ENCODE data around the gene ARID1B.
"Not testable (repeated sequence)": the region's sequence is repeated elsewhere in the genome, so short reads cannot be mapped to it uniquely, and the experiment has no call there.

The ARID1B gene

DNA sequence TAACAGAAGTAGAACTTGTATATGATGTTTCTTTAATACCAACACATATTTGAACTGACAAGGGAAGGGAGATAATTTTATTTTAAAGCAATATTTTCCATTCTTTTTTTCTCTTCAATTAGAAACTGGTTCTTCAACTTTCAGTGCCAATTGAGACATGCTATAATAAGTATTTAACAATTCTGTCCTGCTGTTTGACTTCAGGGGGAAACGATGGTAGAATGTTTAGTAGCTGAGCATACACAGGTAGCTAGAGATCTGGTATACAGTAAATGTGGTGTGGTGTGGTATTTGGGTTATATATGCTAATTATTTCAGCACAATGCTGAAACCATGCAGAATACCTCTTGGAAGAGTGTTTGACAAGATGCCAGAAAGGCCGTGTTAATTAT is 156.9 kb downstream of the ARID1B start:
- no peak overlapping the region for H3K4me3 ChIP-seq (ENCODE audit: low read depth in 1 of 5, low read length in 5 of 5)

DNA sequence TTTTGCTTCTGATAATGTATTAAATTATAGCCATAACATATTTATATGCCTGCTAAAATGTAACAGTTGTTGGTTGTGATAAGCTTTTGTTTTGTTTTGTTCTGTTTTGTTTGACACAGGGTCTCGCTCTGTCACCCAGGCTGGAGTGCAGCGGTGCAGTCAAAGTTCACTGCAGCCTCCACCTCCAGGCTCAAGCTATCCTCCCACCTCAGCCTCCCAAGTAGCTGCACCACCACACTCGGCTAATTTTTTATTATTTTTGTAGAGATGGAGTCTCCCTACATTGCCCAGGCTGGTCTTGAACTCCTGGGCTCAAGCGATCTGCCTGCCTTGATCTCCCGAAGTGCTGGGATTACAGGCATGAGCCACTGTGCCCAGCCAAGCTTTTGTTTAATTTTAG is 157.8 kb downstream of the ARID1B start:
- H3K9me3 ChIP-seq (ENCODE audit: control insufficient read depth in 5 of 5, low read length in 5 of 5) = no peaks in the 10 kb centered on the region
- no peak overlapping the region for H3K27ac ChIP-seq (ENCODE audit: low read depth, low read length)
- H3K36me3 ChIP-seq (ENCODE audit: control insufficient read depth in 5 of 5, insufficient read depth in 5 of 5, low read length in 5 of 5) = peaks cover 0 to 4% (median 2%) of the 10 kb centered on the region in 5 donors
- no peak overlapping the region for H3K4me3 ChIP-seq (ENCODE audit: low read depth in 1 of 5, low read length in 5 of 5)
- peaks cover 0 to 12% (median 0%) of the 10 kb centered on the region in 5 donors for H3K4me1 ChIP-seq (ENCODE audit: control insufficient read depth in 5 of 5, insufficient read depth in 5 of 5, low read length in 5 of 5)
- no peaks in the 10 kb centered on the region for H3K27me3 ChIP-seq (ENCODE audit: control insufficient read depth in 5 of 5, insufficient read depth in 4 of 5, low read length in 5 of 5)
- no peak overlapping the region for H3K9ac ChIP-seq (ENCODE audit: low read length in 5 of 5)

More for the DNA sequence above, 156.9 kb downstream of the ARID1B start:
- no peak overlapping the region for H3K9ac ChIP-seq (ENCODE audit: low read length in 5 of 5)
- no peaks in the 10 kb centered on the region for H3K9me3 ChIP-seq (ENCODE audit: control insufficient read depth in 5 of 5, low read length in 5 of 5)
- peaks cover 0 to 4% (median 2%) of the 10 kb centered on the region in 5 donors for H3K36me3 ChIP-seq (ENCODE audit: control insufficient read depth in 5 of 5, insufficient read depth in 5 of 5, low read length in 5 of 5)
- peaks cover 0 to 12% (median 0%) of the 10 kb centered on the region in 5 donors for H3K4me1 ChIP-seq (ENCODE audit: control insufficient read depth in 5 of 5, insufficient read depth in 5 of 5, low read length in 5 of 5)
- H3K27ac ChIP-seq (ENCODE audit: low read depth, low read length) = no peak overlapping the region
- H3K27me3 ChIP-seq (ENCODE audit: control insufficient read depth in 5 of 5, insufficient read depth in 4 of 5, low read length in 5 of 5) = no peaks in the 10 kb centered on the region

DNA sequence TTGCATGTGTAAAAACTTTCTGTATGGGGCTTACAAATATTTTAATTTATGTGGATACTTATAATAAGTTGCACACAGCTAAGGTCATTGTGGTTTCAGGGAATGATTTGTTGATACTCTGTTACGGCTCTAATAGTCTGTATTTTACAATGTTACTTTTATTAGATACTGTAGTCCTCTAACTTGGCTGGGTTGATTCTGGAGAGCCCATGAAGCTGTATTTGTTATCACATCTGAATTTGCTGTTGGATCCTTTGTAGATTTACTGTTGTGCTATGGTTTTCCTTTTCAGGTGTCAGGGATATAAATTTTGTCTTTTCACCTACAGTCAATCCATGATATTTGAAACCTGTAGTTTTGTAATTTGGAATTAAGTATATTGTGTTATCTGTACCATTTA is 161.0 kb downstream of the ARID1B start:
- H3K9me3 ChIP-seq (ENCODE audit: control insufficient read depth in 5 of 5, low read length in 5 of 5) = no peaks in the 10 kb centered on the region
- no peak overlapping the region for H3K4me3 ChIP-seq (ENCODE audit: low read depth in 1 of 5, low read length in 5 of 5)
- H3K4me1 ChIP-seq (ENCODE audit: control insufficient read depth in 5 of 5, insufficient read depth in 5 of 5, low read length in 5 of 5) = peaks cover 0 to 20% (median 0%) of the 10 kb centered on the region in 5 donors
- H3K27ac ChIP-seq (ENCODE audit: low read depth, low read length) = no peak overlapping the region
- H3K9ac ChIP-seq (ENCODE audit: low read length in 5 of 5) = no peak overlapping the region
- peaks cover 0 to 4% (median 2%) of the 10 kb centered on the region in 5 donors for H3K36me3 ChIP-seq (ENCODE audit: control insufficient read depth in 5 of 5, insufficient read depth in 5 of 5, low read length in 5 of 5)
- no peaks in the 10 kb centered on the region for H3K27me3 ChIP-seq (ENCODE audit: control insufficient read depth in 5 of 5, insufficient read depth in 4 of 5, low read length in 5 of 5)

DNA sequence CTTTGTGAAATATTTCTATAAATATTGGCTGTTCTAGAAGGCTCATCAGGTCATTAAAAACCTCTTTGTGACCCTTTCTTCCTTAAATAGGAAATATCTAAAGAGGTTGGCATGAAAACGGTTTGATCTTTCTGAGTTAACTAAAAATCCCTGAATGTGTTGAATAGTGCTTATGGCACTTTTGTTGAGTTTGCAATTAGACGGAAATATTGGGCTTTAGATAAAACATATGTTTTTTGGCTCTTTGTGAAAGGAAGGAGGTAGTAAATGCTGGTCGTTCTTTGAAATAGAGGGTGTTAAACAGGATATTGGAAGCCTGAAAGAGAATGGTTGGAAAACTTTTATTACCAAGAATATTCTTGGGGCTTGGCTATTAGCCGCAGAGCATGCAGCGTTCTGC is 163.0 kb downstream of the ARID1B start:
- Histone ChIP-seq H3K9me3 (ENCODE audit: control insufficient read depth in 5 of 5, low read length in 5 of 5) (no peaks in the 10 kb centered on the region), H3K9ac (ENCODE audit: low read length in 5 of 5) (no peak overlapping the region), H3K36me3 (ENCODE audit: control insufficient read depth in 5 of 5, insufficient read depth in 5 of 5, low read length in 5 of 5) (peaks cover 0 to 4% (median 2%) of the 10 kb centered on the region in 5 donors), H3K27ac (ENCODE audit: low read depth, low read length) (no peak overlapping the region), H3K4me1 (ENCODE audit: control insufficient read depth in 5 of 5, insufficient read depth in 5 of 5, low read length in 5 of 5) (peaks cover 0 to 13% (median 4%) of the 10 kb centered on the region in 5 donors), H3K27me3 (ENCODE audit: control insufficient read depth in 5 of 5, insufficient read depth in 4 of 5, low read length in 5 of 5) (no peaks in the 10 kb centered on the region), H3K4me3 (ENCODE audit: low read depth in 1 of 5, low read length in 5 of 5) (no peak overlapping the region)

DNA sequence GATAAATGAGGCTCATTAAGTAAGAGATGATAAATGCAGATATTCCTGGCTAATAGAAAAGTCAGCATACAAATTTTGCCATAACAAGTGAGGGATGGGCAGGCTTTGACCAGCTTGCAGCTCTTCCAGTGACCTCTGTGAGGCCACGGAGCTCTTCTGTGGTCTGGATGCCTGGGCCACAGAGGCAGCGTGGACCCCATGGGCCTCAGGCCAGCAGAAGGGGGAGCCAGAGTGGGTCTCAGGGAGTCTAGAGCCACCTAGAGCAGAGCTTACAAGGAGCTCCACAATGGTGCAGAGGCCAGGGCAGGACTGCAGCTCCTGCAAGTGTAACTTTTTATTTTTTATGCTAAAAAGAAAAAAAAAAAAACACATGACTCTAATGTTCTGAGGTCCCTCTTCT is 165.1 kb downstream of the ARID1B start:
- no peaks in the 10 kb centered on the region for H3K9me3 ChIP-seq (ENCODE audit: control insufficient read depth in 5 of 5, low read length in 5 of 5)
- no peaks in the 10 kb centered on the region for H3K27me3 ChIP-seq (ENCODE audit: control insufficient read depth in 5 of 5, insufficient read depth in 4 of 5, low read length in 5 of 5)
- H3K4me1 ChIP-seq (ENCODE audit: control insufficient read depth in 5 of 5, insufficient read depth in 5 of 5, low read length in 5 of 5) = peaks cover 0 to 15% (median 9%) of the 10 kb centered on the region in 5 donors
- H3K9ac ChIP-seq (ENCODE audit: low read length in 5 of 5) = no peak overlapping the region
- no peaks in the 10 kb centered on the region for H3K36me3 ChIP-seq (ENCODE audit: control insufficient read depth in 5 of 5, insufficient read depth in 5 of 5, low read length in 5 of 5)
- H3K4me3 ChIP-seq (ENCODE audit: low read depth in 1 of 5, low read length in 5 of 5) = no peak overlapping the region
- no peak overlapping the region for H3K27ac ChIP-seq (ENCODE audit: low read depth, low read length)

DNA sequence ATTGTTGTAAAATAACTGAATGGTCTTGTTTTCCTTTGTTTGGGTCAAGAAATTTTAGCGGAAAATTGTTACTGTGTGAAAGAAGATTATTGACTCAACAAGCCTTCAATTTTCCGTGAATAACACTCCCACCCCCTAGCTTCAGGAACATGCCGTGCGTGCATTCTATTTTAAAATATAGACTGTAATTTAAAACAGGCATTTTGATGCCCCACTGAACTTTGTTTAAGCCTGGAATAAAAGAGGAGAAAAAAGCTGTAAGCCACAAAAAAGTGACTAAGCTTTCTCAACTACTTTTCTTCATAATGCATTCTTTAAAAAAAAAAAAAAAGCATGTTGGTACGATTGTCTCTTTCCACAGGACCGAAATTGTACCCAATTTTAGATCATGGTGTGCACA is 166.0 kb downstream of the ARID1B start:
- Histone ChIP-seq H3K27ac (ENCODE audit: low read depth, low read length) (no peak overlapping the region), H3K9me3 (ENCODE audit: control insufficient read depth in 5 of 5, low read length in 5 of 5) (no peaks in the 10 kb centered on the region), H3K4me1 (ENCODE audit: control insufficient read depth in 5 of 5, insufficient read depth in 5 of 5, low read length in 5 of 5) (peaks cover 0 to 15% (median 12%) of the 10 kb centered on the region in 5 donors), H3K27me3 (ENCODE audit: control insufficient read depth in 5 of 5, insufficient read depth in 4 of 5, low read length in 5 of 5) (no peaks in the 10 kb centered on the region), H3K9ac (ENCODE audit: low read length in 5 of 5) (no peak overlapping the region), H3K4me3 (ENCODE audit: low read depth in 1 of 5, low read length in 5 of 5) (no peak overlapping the region), H3K36me3 (ENCODE audit: control insufficient read depth in 5 of 5, insufficient read depth in 5 of 5, low read length in 5 of 5) (no peaks in the 10 kb centered on the region)

DNA sequence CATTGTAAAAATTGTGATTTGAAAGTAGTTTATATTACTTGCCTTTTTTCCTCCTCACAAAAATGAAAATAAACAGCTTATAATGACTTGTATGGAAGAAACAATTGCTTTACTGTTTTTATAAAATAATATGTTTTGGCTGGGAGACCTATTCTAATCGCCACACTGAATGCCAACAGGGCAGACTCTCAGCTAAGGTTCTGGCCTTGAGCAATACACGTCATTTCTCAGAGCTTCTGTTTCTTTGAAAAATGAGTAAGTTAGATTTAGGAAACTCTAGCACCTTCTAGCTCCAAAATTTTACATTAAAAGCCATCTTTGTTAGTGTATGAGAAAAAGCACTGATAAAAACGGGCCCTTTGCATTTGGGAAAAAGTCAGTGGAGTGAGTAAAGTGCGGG is 166.6 kb downstream of the ARID1B start:
- Histone ChIP-seq H3K27me3 (ENCODE audit: control insufficient read depth in 5 of 5, insufficient read depth in 4 of 5, low read length in 5 of 5) (no peaks in the 10 kb centered on the region), H3K36me3 (ENCODE audit: control insufficient read depth in 5 of 5, insufficient read depth in 5 of 5, low read length in 5 of 5) (no peaks in the 10 kb centered on the region), H3K9ac (ENCODE audit: low read length in 5 of 5) (no peak overlapping the region), H3K4me1 (ENCODE audit: control insufficient read depth in 5 of 5, insufficient read depth in 5 of 5, low read length in 5 of 5) (peaks cover 0 to 15% (median 12%) of the 10 kb centered on the region in 5 donors), H3K4me3 (ENCODE audit: low read depth in 1 of 5, low read length in 5 of 5) (no peak overlapping the region), H3K9me3 (ENCODE audit: control insufficient read depth in 5 of 5, low read length in 5 of 5) (no peaks in the 10 kb centered on the region), H3K27ac (ENCODE audit: low read depth, low read length) (no peak overlapping the region)

DNA sequence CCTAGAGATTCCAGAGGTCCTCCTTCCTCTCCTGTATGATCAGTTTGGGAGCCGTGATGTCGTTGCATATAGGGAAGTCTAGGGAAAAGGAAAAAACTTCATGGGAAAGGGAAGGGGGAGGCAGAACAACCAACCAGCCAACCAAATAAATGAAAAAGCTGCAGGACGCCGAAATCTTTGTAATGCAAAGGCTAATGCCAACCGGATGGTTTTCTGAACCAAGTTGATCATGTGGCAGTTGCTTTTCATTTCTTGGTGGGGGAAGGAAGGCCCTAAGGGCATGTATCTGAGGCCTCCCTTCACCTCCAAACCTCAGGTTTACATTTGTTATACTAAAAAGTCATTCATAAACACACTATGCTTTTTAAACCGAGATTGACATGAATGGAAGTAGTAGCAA is 167.2 kb downstream of the ARID1B start:
- Histone ChIP-seq H3K4me3 (ENCODE audit: low read depth in 1 of 5, low read length in 5 of 5) (no peak overlapping the region), H3K4me1 (ENCODE audit: control insufficient read depth in 5 of 5, insufficient read depth in 5 of 5, low read length in 5 of 5) (peaks cover 0 to 15% (median 12%) of the 10 kb centered on the region in 5 donors), H3K27ac (ENCODE audit: low read depth, low read length) (no peak overlapping the region), H3K9me3 (ENCODE audit: control insufficient read depth in 5 of 5, low read length in 5 of 5) (no peaks in the 10 kb centered on the region), H3K27me3 (ENCODE audit: control insufficient read depth in 5 of 5, insufficient read depth in 4 of 5, low read length in 5 of 5) (no peaks in the 10 kb centered on the region), H3K36me3 (ENCODE audit: control insufficient read depth in 5 of 5, insufficient read depth in 5 of 5, low read length in 5 of 5) (no peaks in the 10 kb centered on the region), H3K9ac (ENCODE audit: low read length in 5 of 5) (no peak overlapping the region)

DNA sequence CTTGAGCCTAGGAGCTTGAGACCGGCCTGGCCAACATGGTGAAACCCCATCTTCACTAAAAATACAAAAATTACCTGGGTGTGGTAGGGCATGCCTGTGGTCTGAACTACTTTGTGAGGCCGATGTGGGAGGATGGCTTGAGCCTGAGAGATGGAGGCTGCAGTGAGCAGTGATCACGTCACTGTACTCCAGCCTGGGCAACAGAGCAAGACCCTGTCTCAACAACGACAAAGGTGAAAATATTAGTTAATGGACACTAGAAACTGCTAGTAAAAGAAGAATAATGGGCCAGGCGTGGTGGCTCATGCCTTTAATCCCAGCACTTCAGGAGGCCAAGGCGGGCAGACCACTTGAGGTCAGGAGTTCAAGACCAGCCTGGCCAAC is 168.6 kb downstream of the ARID1B start:
- not testable (repeated sequence) for H3K9me3 ChIP-seq (ENCODE audit: control insufficient read depth in 5 of 5, low read length in 5 of 5); H3K9ac ChIP-seq (ENCODE audit: low read length in 5 of 5); H3K4me3 ChIP-seq (ENCODE audit: low read depth in 1 of 5, low read length in 5 of 5); H3K36me3 ChIP-seq (ENCODE audit: control insufficient read depth in 5 of 5, insufficient read depth in 5 of 5, low read length in 5 of 5); H3K27ac ChIP-seq (ENCODE audit: low read depth, low read length); H3K27me3 ChIP-seq (ENCODE audit: control insufficient read depth in 5 of 5, insufficient read depth in 4 of 5, low read length in 5 of 5)
- H3K4me1 ChIP-seq (ENCODE audit: control insufficient read depth in 5 of 5, insufficient read depth in 5 of 5, low read length in 5 of 5) = peaks cover 0 to 15% (median 8%) of the 10 kb centered on the region in 5 donors

DNA sequence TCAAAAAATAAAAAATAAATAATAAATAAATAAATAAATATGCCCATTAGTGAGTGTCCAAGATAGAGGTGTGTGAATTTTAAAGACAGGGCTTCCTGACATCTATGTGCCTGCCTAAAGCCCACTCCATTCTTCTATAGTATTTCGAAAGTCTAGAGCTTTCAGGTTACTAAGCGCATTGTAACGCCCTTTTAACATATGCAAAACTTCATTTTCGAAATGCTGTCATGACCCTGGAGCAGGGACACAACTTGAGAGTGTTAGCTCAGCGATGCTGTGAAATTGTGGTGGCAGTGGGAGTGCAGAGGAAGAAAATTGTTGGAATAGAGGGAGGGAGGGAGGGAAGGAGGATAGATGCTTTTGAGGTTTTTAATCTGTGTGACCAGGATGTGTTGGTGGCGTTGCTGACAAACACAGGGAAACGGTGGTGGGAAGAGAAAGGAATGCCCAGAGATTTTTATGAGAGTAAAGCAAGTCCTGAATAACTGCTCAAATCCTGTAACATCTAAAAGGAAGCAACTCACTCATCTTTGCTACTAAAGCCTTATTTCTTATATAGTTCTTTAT is 169.3 kb downstream of the ARID1B start:
- H3K27ac ChIP-seq (ENCODE audit: low read depth, low read length) = no peak overlapping the region
- H3K9ac ChIP-seq (ENCODE audit: low read length in 5 of 5) = no peak overlapping the region
- H3K4me3 ChIP-seq (ENCODE audit: low read depth in 1 of 5, low read length in 5 of 5) = no peak overlapping the region
- H3K9me3 ChIP-seq (ENCODE audit: control insufficient read depth in 5 of 5, low read length in 5 of 5) = no peaks in the 10 kb centered on the region
- no peaks in the 10 kb centered on the region for H3K27me3 ChIP-seq (ENCODE audit: control insufficient read depth in 5 of 5, insufficient read depth in 4 of 5, low read length in 5 of 5)
- H3K4me1 ChIP-seq (ENCODE audit: control insufficient read depth in 5 of 5, insufficient read depth in 5 of 5, low read length in 5 of 5) = peaks cover 0 to 15% (median 7%) of the 10 kb centered on the region in 5 donors
- no peaks in the 10 kb centered on the region for H3K36me3 ChIP-seq (ENCODE audit: control insufficient read depth in 5 of 5, insufficient read depth in 5 of 5, low read length in 5 of 5)

All from subcutaneous abdominal adipose tissue (tissue), 5 donors.